Fibroblast of villous mesenchyme (primary cell): ENCODE data around the gene PAPOLA. TPM values are rescaled to one million over a fixed set of nuclear protein-coding genes. Genes with fewer than 3 reads are reported as not detected.

ENCODE experiments used
- DNase-seq: peaks from one replicate; pipeline ENCODE4 v3.0.0-alpha.2; 2010; ENCODE audit warnings: low read depth
- H3K4me3 ChIP-seq: 2 replicates; pipeline ENCODE4 v1.5.1; 2011; ENCODE audit warnings: low read depth, mild to moderate bottlenecking, low read length
- CTCF ChIP-seq: IDR thresholded peaks from 2 replicates; pipeline ENCODE4 v1.5.1; 2012; ENCODE audit warnings: low read depth, mild to moderate bottlenecking, low read length; ENCODE audit not compliant: insufficient read depth
- total RNA-seq: library from RNA; depleted of rRNA; stranded (reverse); fragments of >200 nt; gene quantifications from 2 replicates; pipeline ENCODE4 v1.2.3, GENCODE V29; 2012

The PAPOLA gene
- total RNA-seq, 1 donor, result 148 TPM

- TF ChIP-seq CTCF, result no peak
- no peak overlapping the region for H3K4me3 ChIP-seq
- DNase-seq, result no peak
Observed at GRCh38 chr14:96559571-96559970, 57.4 kb downstream of the PAPOLA start.

- no peak overlapping the region for H3K4me3 ChIP-seq
- TF ChIP-seq CTCF, result peak; percentile 5
- peak; percentile 4 for DNase-seq
Observed at GRCh38 chr14:96564389-96564788, 62.2 kb downstream of the PAPOLA start.

GRCh38 chr14:96565811-96566210 is 63.6 kb downstream of the PAPOLA start:
- DNase-seq, result peak; percentile 13
- H3K4me3 ChIP-seq, result no peak overlapping the region
- no peak for TF ChIP-seq CTCF

- no peak overlapping the region for H3K4me3 ChIP-seq
- peak; percentile 49 for DNase-seq
- peak; percentile 58 for TF ChIP-seq CTCF
Observed at GRCh38 chr14:96567289-96567899, 65.2 kb downstream of the PAPOLA start.

- TF ChIP-seq CTCF, result no peak
- no peak for DNase-seq
- no peak overlapping the region for H3K4me3 ChIP-seq
Observed at GRCh38 chr14:96568621-96569020, 66.4 kb downstream of the PAPOLA start.

- H3K4me3 ChIP-seq, result no peak overlapping the region
- TF ChIP-seq CTCF, result no peak
- no peak for DNase-seq
Observed at GRCh38 chr14:96571311-96571710, 69.1 kb downstream of the PAPOLA start.
